Thyroid gland (tissue), 4 donors: ENCODE results near the gene ICAM5.

Source experiments
- POLR2A ChIP-seq, 2 donors: fragments of 450-650 bp; IDR thresholded peaks; one replicate each; pipeline ENCODE4 v1.6.1; 2017; ENCODE audit warnings: antibody characterized with exemption in 2 of 2, mild to moderate bottlenecking in 2 of 2, moderate library complexity in 1 of 2
- TF ChIP-seq, protein P1 (sequence below), 6 experiments: fragments of 200-600 bp in 3 of 6; fragments of 450-650 bp in 3 of 6; sonication (generic) in 3 of 6; IDR thresholded peaks; one replicate each; pipeline ENCODE4 v1.5.1; 2016 to 2019; ENCODE audit warnings: antibody characterized with exemption in 6 of 6, mild to moderate bottlenecking in 2 of 6, inconsistent platforms in 1 of 6, moderate library complexity in 1 of 6

DNA sequence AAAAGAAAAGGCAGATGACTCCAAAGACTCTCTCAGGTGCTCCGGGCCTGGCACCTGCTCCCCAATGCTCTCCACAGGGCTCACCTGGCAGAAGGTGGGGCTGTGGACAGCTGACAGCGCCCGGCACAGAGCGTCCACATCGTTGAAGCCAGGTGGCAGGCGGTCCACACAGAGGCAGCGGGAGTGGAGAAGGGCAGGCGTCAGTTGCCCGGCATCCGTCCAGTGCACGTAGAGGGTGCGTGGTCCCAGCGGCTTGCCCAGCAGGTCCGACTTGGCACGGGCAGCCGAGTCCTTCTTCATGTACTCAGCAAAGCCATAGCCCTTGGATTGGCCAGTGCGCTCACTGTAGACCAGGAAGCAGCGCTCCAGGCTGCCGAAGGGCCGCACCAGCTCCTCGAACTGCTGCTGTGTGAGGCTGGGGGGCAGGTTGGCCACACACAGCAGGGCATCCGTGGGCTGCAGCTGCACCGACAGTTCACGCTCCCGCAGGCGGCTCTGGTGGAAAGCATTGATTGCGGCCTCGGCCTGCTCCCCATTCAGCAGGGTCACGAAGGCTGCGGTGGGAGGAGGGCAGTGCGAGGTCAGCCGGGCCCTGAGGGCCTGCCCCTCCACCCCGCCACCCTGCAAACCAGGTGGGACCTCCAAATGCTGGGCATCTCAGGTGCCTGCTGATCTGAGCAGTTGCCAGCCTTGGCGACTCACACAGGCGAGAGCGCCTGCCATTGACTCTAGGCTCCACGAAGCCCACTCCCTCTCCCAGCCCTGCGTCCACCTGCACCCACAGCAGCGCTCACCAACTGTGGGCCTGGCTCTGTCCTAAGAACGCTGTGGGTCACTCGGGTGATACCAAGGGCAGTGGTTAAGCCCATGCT lies 39.0 kb downstream of the ICAM5 start:
- TF ChIP-seq, protein P1, sequence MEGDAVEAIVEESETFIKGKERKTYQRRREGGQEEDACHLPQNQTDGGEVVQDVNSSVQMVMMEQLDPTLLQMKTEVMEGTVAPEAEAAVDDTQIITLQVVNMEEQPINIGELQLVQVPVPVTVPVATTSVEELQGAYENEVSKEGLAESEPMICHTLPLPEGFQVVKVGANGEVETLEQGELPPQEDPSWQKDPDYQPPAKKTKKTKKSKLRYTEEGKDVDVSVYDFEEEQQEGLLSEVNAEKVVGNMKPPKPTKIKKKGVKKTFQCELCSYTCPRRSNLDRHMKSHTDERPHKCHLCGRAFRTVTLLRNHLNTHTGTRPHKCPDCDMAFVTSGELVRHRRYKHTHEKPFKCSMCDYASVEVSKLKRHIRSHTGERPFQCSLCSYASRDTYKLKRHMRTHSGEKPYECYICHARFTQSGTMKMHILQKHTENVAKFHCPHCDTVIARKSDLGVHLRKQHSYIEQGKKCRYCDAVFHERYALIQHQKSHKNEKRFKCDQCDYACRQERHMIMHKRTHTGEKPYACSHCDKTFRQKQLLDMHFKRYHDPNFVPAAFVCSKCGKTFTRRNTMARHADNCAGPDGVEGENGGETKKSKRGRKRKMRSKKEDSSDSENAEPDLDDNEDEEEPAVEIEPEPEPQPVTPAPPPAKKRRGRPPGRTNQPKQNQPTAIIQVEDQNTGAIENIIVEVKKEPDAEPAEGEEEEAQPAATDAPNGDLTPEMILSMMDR (IDR thresholded peaks at IDR 0.05): no peak
- TF ChIP-seq POLR2A (IDR thresholded peaks at IDR 0.05): no peak
